Neuronal stem cell (in vitro differentiated cells): ENCODE data around the gene C21orf58.

Source experiments
- DNase-seq: peaks from one replicate; pipeline ENCODE4 v3.0.0-alpha.2; 2013; ENCODE audit warnings: low spot score
- H2AFZ ChIP-seq: one replicate; pipeline ENCODE4 v1.6.1; 2013; ENCODE audit warnings: mild to moderate bottlenecking, low read length, inconsistent platforms
- H2AK5ac ChIP-seq: 2 replicates; pipeline ENCODE4 v1.6.1; 2013; ENCODE audit warnings: low read depth, mild to moderate bottlenecking, inconsistent platforms, low read length, moderate library complexity, mixed read lengths
- H2BK120ac ChIP-seq: 2 replicates; pipeline ENCODE4 v1.6.1; 2013; ENCODE audit warnings: low read depth, mild to moderate bottlenecking, inconsistent platforms, low read length, moderate library complexity, mixed read lengths
- H2BK12ac ChIP-seq: one replicate; pipeline ENCODE4 v1.6.1; 2013; ENCODE audit warnings: low read length, inconsistent platforms
- H2BK15ac ChIP-seq: 2 replicates; pipeline ENCODE4 v1.6.1; 2013; ENCODE audit warnings: mild to moderate bottlenecking, low read length, inconsistent platforms, mixed read lengths
- H2BK5ac ChIP-seq: one replicate; pipeline ENCODE4 v1.6.1; 2013; ENCODE audit warnings: inconsistent platforms, mild to moderate bottlenecking, low read length, moderate library complexity
- H3K14ac ChIP-seq: one replicate; pipeline ENCODE4 v1.6.1; 2013; ENCODE audit warnings: low read length, inconsistent platforms
- H3K18ac ChIP-seq: 2 replicates; pipeline ENCODE4 v1.6.1; 2013; ENCODE audit warnings: low read length, inconsistent platforms
- H3K23ac ChIP-seq: 2 replicates; pipeline ENCODE4 v1.6.1; 2013; ENCODE audit warnings: low read depth, mild to moderate bottlenecking, mixed read lengths, low read length, inconsistent platforms; ENCODE audit not compliant: poor library complexity
- H3K27ac ChIP-seq: replicated peaks from 3 replicates; pipeline ENCODE4 v1.5.1; 2013; ENCODE audit warnings: low read length, inconsistent platforms
- H3K27me3 ChIP-seq, 3 experiments: 2 replicates each; pipeline ENCODE4 v1.6.1; 2013; ENCODE audit warnings: low read length in 3 of 3, mild to moderate bottlenecking in 2 of 3, inconsistent platforms in 1 of 3, low read depth in 1 of 3, mixed read lengths in 1 of 3, moderate library complexity in 1 of 3; ENCODE audit not compliant: control insufficient read depth in 3 of 3, insufficient read depth in 3 of 3
- H3K36me3 ChIP-seq, 2 donors: replicated peaks in 1 of 2; 2 replicates each; pipeline ENCODE4 v1.6.1; 2013; ENCODE audit warnings: low read length in 2 of 2; ENCODE audit not compliant: control insufficient read depth in 2 of 2, insufficient read depth in 2 of 2
- H3K4ac ChIP-seq: 2 replicates; pipeline ENCODE4 v1.6.1; 2013; ENCODE audit warnings: inconsistent platforms, mild to moderate bottlenecking, low read length, moderate library complexity
- H3K4me1 ChIP-seq, 2 donors: 1 replicate in 1 of 2; 2 replicates in 1 of 2; pipeline ENCODE4 v1.6.1; 2013; ENCODE audit warnings: low read length in 2 of 2, low read depth in 1 of 2; ENCODE audit not compliant: control insufficient read depth in 2 of 2, insufficient read depth in 1 of 2
- H3K4me2 ChIP-seq: one replicate; pipeline ENCODE4 v1.6.1; 2013; ENCODE audit warnings: mild to moderate bottlenecking, low read length, inconsistent platforms; ENCODE audit not compliant: insufficient read depth, poor library complexity, severe bottlenecking
- H3K4me3 ChIP-seq, 2 donors: 2 replicates each; pipeline ENCODE4 v1.5.1; 2013; ENCODE audit warnings: low read length in 2 of 2, mild to moderate bottlenecking in 2 of 2, inconsistent platforms in 1 of 2, moderate library complexity in 1 of 2
- H3K79me1 ChIP-seq: one replicate; pipeline ENCODE4 v1.6.1; 2013; ENCODE audit warnings: low read depth, mild to moderate bottlenecking, inconsistent platforms, low read length, moderate library complexity
- H3K9ac ChIP-seq: one replicate; pipeline ENCODE4 v1.6.1; 2013; ENCODE audit warnings: mild to moderate bottlenecking, low read depth, low read length, inconsistent platforms; ENCODE audit not compliant: poor library complexity
- H3K9me3 ChIP-seq, 2 donors: replicated peaks in 1 of 2; 2 replicates each; pipeline versions ENCODE3 to v1.6.1; 2013; ENCODE audit warnings: low read length in 2 of 2, mild to moderate bottlenecking in 2 of 2, inconsistent platforms in 1 of 2, low read depth in 1 of 2, mixed read lengths in 1 of 2, moderate library complexity in 1 of 2; ENCODE audit not compliant: control insufficient read depth in 2 of 2, insufficient read depth in 1 of 2
- H4K8ac ChIP-seq: one replicate; pipeline ENCODE4 v1.6.1; 2013; ENCODE audit warnings: low read depth, mild to moderate bottlenecking, inconsistent platforms, low read length, moderate library complexity
- H4K91ac ChIP-seq: one replicate; pipeline ENCODE4 v1.6.1; 2013; ENCODE audit warnings: low read length, low read depth, mild to moderate bottlenecking, inconsistent platforms; ENCODE audit not compliant: poor library complexity
- WGBS, 2 donors: extraction: QIAGEN DNeasy Blood & Tissue Kit; methylation state at CpG; one replicate each; pipeline ENCODE4 v1.1.7; 2013; ENCODE audit warnings: missing lambda C conversion rate in 2 of 2, mixed read lengths in 1 of 2; ENCODE audit not compliant: insufficient read length in 2 of 2, insufficient replicate concordance in 1 of 2; ENCODE audit errors: extremely low coverage in 2 of 2; 5-methylcytosine and 5-hydroxymethylcytosine counted together

C21orf58 gene

DNA sequence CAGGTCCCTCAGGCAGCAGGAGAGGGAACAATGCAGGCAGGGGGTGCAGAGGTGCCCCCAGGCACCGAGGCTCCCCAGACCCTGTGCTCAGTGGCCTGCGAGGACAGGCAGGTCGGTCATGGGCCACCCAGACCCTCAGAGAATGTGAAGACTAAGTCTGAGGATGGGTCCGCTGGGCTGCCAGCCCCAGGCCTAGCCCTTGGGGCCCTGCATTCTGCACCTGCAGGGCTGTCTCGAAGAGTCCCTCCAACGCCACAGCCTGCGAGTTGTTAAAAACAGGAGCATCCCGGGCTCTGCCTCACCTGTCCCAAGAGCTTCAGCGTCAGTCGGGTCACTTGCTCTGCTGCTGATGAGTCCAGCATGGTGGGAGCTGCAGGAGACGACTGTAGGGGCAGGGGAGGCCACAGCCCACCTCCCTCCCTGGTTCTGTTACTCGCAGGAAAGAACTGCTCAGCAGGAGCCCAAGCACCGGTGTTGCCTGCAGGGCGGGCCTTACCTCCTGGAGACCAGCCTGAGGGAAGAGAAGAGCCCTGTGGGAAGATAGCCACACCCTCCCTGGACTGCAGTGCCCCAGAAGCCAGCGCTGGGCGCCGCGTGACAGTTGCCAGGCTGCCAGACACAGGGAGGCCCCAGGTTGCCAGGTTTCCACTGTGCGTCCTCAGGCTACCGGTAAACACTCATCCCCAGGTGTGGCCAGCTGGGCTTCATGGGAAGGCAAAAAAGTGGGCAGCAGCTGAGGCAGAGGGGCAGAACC is 5.8 kb downstream of the C21orf58 start:
- Histone ChIP-seq H3K18ac (peak overlapping the region; percentile 66), H3K4ac (no peak overlapping the region), H3K27me3 (no peaks in the 10 kb centered on the region), H3K79me1 (peaks cover 19% of the 10 kb centered on the region), H3K27ac (no peak overlapping the region), H3K9me3 (no peaks in the 10 kb centered on the region), H2BK5ac (peak overlapping the region; percentile 72), H3K4me1 (peaks cover 16 to 24% of the 10 kb centered on the region in 2 donors), H2BK12ac (no peak overlapping the region), H2BK120ac (no peak overlapping the region), H2BK15ac (no peak overlapping the region), H3K4me2 (no peak overlapping the region), H2AK5ac (peak overlapping the region; percentile 65), H4K8ac (no peak overlapping the region), H3K14ac (peak overlapping the region; percentile 65), H3K23ac (peak overlapping the region; percentile 82), H4K91ac (no peak overlapping the region), H3K9ac (peak overlapping the region; percentile 88), H2AFZ (no peak overlapping the region), H3K4me3 (no peak overlapping the region), H3K36me3 (peaks cover 44 to 98% of the 10 kb centered on the region in 2 donors)
- no peak for DNase-seq
- no CpG with 5 or more reads among the region's 20 CpGs for WGBS, 2 donors

DNA sequence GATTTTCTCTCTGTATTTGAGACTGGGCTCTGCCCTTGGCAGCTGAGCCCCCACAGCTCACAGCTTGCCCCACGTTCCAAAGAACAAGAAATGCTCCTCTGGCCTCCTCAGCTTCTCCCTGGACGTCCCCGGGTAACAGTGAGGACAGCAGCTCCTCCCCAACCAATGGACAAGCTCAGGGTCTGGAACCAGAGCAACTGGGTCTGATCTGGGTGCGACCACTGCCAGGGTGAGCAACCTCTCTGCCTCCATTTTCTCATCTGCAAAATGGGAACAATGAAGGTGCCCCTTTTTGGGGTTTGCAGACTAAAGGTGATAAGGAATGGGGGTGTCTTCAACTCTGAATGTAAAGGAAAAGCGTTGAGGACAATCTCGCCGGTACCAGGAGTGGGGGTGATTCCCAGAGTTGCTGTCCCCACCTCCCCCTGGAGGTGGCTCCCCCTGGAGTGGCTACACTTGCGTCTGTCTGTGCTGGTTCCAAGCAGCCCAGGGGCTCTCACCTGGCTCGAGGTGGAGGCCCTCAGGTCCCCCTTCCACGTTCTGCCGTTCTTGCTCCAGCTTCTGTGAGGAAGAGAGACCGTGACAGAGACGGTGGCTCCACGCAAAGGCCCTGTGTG is 6.9 kb downstream of the C21orf58 start:
- Histone ChIP-seq H2BK5ac (no peak overlapping the region), H3K4me1 (peaks cover 10 to 21% of the 10 kb centered on the region in 2 donors), H3K4me3 (no peak overlapping the region), H4K91ac (no peak overlapping the region), H3K27me3 (no peaks in the 10 kb centered on the region), H2BK12ac (no peak overlapping the region), H3K9ac (no peak overlapping the region), H3K4me2 (no peak overlapping the region), H3K23ac (no peak overlapping the region), H3K9me3 (no peaks in the 10 kb centered on the region), H3K27ac (no peak overlapping the region), H3K18ac (peak overlapping the region; percentile 8), H2AK5ac (no peak overlapping the region), H2BK120ac (no peak overlapping the region), H2BK15ac (no peak overlapping the region), H3K14ac (no peak overlapping the region), H4K8ac (no peak overlapping the region), H3K4ac (no peak overlapping the region), H3K79me1 (peaks cover 15% of the 10 kb centered on the region), H2AFZ (no peak overlapping the region), H3K36me3 (peaks cover 44 to 95% of the 10 kb centered on the region in 2 donors)
- no peak for DNase-seq
- WGBS, 2 donors = no CpG with 5 or more reads among the region's 14 CpGs

DNA sequence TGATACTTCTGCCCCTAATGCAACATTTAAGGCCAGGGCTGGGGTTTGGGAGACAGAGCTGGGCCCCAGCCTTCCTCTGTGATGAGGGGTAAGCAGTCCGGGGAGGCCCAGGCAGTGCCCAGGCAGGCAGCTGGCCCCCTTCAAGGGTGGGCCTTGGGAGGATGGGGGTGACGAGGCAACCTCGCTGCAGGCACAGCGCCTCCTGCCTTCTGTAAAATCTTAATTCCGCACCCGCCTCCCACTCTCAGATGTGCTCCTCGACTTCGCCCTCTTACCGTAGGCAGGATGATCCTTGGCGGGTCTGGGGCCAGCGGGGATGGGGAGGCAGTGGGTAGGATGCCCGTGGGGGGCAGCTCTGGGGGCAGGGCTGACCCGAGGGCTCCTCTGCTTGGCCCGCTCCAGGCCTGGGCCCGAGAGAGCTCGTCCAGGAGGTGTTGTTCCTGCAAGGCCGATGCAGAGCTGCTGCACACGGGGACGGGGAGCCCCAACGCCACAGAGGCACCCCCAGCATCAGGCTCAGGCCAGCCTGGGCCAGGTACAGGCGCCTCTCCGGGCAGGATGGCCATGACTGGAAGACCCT is 9.1 kb downstream of the C21orf58 start:
- no peak for DNase-seq
- WGBS, 2 donors = no CpG with 5 or more reads among the region's 22 CpGs

DNA sequence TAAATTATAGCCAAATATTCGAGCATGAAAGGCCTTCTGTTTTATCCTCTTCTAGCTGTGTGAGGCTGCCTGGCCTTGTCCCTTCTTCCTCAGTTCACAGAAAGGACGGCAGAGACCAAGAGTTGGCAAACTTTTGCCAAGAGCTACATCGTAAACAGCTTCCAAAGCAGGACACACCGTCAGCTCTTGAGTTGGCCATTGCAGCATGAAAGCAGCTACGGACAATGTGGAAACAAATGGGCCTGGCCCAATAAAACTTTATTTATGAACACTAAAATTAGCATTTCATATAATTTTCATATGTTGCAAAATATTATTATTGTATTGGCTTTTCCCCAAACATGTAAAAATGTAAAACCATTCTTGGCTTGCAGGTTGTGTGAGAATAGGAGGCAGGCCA is 10.7 kb downstream of the C21orf58 start:
- Histone ChIP-seq H3K4ac (no peak overlapping the region), H3K14ac (no peak overlapping the region), H3K79me1 (peaks cover 9% of the 10 kb centered on the region), H2BK5ac (no peak overlapping the region), H3K36me3 (peaks cover 45 to 94% of the 10 kb centered on the region in 2 donors), H3K9me3 (no peaks in the 10 kb centered on the region), H3K27ac (no peak overlapping the region), H3K18ac (no peak overlapping the region), H3K4me3 (no peak overlapping the region), H3K9ac (no peak overlapping the region), H2BK15ac (no peak overlapping the region), H2AK5ac (no peak overlapping the region), H4K8ac (no peak overlapping the region), H2BK120ac (no peak overlapping the region), H4K91ac (no peak overlapping the region), H2BK12ac (no peak overlapping the region), H3K4me1 (peaks cover 0 to 2% of the 10 kb centered on the region in 2 donors), H2AFZ (no peak overlapping the region), H3K23ac (no peak overlapping the region), H3K4me2 (no peak overlapping the region), H3K27me3 (no peaks in the 10 kb centered on the region)
- DNase-seq = no peak
- no CpG with 5 or more reads among the region's 5 CpGs for WGBS, 2 donors

More for the DNA sequence above, 9.1 kb downstream of the C21orf58 start:
- H2AK5ac ChIP-seq = no peak overlapping the region
- no peak overlapping the region for H3K4ac ChIP-seq
- H3K23ac ChIP-seq = no peak overlapping the region
- no peaks in the 10 kb centered on the region for H3K9me3 ChIP-seq
- H3K9ac ChIP-seq = no peak overlapping the region
- H4K91ac ChIP-seq = no peak overlapping the region
- H4K8ac ChIP-seq = no peak overlapping the region
- H3K4me3 ChIP-seq = no peak overlapping the region
- no peak overlapping the region for H2BK15ac ChIP-seq
- no peak overlapping the region for H3K18ac ChIP-seq
- H3K27me3 ChIP-seq = no peaks in the 10 kb centered on the region
- peaks cover 0 to 15% of the 10 kb centered on the region in 2 donors for H3K4me1 ChIP-seq
- H2BK5ac ChIP-seq = no peak overlapping the region
- H3K14ac ChIP-seq = no peak overlapping the region
- H2BK120ac ChIP-seq = peak overlapping the region; percentile 61
- H2AFZ ChIP-seq = no peak overlapping the region
- H3K79me1 ChIP-seq = peaks cover 13% of the 10 kb centered on the region
- no peak overlapping the region for H3K4me2 ChIP-seq
- no peak overlapping the region for H3K27ac ChIP-seq
- peaks cover 45 to 94% of the 10 kb centered on the region in 2 donors for H3K36me3 ChIP-seq
- H2BK12ac ChIP-seq = no peak overlapping the region
